GM19099 (cell line): ENCODE data around the gene REG4.

Experiments used
- POLR2A ChIP-seq: IDR thresholded peaks from 3 replicates; pipeline ENCODE4 v1.6.1; 2011; ENCODE audit warnings: low read depth; ENCODE audit not compliant: insufficient read length; ENCODE audit errors: extremely low read depth

The REG4 gene

DNA sequence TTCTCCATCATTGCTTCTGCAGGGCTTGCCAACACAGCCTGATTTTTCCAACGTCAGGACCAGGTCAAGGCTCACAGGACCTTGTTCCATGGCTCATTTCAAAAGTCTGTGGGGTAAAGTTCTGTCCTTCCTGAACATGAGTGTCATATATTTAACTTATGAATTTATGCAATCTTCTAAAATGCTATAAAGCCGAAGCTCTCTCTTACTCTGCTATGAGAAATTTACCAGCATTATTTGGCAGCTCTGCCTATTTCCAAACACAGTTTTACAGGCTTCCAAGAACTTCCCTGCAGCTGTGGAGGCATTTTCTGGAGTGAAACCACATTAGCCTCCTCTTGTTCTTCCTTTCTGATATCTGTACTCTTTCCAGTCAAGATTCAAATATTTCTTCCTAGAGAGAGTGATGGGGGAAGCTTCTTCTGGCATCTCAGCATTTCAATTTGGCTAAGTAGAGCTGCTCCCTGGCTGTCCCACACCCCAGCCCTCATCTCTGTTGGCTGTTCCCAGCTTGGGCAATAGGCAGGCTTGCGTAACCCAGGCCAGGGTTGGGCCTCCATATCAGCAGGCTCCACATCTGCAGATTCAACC lies 27.0 kb downstream of the REG4 start:
- no peak for TF ChIP-seq POLR2A

DNA sequence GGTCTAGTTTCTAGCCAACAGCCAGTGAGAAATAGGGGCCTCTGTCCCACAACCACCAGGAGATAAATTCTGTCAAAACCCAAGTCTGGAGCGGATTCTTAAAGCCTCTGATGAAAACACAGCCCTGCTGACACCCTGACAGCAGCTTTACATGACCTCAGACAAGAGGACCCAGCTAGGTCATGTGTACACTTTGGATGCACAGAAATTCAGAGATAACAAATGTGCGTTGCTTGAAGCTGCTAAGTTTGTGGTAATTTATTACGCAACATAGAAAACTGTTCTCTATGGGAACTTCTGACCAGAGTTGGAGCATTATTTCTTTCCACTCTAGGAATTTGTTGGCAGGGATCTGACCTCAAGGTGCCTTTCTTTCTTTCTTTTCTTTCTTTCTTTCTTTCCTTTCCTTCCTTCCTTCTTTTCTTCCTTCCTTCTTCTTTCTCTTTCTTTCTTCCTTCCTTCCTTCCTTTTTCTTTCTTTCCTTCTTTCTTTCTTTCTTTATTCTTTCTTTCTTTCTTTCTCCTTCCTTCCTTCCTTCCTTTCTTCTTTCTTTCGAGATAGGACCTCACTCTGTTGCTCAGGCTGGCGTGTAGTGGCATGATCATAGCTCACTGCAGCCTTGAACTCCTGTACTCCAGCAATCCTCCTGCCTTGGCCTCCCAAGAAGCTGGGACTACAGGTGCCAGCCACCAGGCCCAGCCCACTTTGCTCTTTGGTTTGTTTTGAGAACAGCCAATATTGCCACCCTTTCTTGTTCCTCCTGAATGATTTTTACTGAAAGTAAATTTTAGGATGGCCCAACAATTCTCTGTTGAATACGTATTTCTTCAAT lies 27.7 kb downstream of the REG4 start:
- no peak for TF ChIP-seq POLR2A

DNA sequence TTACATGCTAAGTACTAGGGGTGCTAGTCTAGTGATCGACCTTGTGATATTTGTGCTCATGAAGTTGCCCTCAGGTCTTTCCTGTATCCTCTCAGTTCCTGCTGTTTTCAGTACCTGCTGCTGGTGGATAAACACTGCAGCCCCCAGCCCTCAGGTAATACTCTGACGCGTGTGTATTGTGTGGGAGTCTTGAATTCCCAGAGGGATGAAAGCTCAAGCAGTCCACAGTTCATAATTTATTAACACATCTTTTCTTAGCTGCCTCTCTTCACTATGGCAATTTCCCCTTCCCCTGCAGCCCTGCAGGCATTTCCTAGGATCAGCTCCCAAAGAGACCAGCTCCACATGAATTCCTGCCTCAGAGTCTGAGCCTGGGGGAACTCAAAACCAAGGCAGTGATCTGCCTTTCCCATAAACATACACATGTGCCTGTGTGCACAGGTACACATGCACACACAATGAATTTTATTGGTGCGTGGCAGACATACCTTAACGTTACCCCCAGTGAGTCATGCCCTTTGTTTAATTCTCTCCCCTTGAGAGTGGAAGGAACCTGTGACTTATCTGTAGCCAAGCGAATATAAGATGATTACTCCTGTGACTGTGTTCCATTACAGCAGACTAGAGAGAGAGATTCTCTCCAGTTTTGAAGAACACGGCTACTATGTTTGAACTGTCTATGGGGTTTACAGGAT lies 28.5 kb downstream of the REG4 start:
- no peak for TF ChIP-seq POLR2A

DNA sequence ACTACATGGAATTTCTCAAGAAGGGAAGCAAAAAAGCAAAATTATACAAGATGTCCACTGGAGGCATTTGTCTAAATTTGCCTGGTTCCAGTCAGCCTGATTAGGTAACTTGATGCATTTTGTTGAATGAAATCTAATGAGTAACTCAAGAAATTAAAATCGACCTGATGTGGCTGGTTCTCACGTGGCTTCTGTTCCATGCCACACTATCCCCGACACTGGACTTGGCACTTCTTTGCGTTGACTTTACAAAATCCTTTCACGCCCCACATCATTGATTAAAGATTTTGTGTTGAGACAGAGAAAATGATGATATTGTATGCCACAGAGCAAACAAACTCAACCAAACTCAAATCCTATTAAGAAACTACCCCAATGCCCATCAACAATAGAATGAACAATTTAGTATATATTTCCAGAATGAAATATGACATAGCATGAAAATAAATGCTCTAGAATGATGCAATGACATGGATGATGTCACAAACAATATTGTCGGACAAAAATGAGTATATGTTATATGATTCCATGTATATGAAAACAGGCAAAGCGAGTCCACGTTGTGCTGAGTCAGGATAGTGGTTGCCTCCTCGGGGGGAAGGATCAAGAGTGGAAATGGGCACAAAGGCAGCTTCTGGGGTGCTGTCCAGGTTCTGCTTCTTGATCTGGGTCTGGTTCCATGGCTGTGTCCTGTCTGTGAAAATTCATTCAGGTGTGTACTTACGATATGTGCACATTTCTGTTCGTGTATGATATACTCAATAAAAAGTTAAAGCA lies 29.6 kb downstream of the REG4 start:
- TF ChIP-seq POLR2A, result no peak

DNA sequence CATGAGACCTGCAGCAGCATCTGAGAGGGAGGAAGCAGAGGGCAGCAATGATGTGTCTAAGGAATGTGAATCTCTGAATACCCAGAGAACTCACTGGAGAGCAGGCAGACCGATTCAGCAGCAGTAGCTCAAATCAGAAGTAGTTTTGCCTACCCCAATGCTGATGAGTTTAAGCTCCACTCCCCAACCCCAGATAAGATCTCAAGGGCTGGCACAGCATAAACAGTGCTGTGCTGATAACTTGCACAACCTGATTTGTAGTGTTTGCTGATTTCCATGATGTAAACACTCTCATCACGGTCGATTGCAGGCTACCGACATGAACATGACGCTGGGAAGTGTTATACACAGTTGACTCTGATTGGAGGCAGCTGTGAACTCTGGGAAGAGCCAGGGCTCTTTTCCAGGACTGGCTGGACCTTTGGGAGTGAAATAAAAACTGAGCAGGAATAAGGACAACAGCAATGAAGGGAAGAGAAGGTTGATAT lies 31.3 kb downstream of the REG4 start:
- TF ChIP-seq POLR2A, result no peak

DNA sequence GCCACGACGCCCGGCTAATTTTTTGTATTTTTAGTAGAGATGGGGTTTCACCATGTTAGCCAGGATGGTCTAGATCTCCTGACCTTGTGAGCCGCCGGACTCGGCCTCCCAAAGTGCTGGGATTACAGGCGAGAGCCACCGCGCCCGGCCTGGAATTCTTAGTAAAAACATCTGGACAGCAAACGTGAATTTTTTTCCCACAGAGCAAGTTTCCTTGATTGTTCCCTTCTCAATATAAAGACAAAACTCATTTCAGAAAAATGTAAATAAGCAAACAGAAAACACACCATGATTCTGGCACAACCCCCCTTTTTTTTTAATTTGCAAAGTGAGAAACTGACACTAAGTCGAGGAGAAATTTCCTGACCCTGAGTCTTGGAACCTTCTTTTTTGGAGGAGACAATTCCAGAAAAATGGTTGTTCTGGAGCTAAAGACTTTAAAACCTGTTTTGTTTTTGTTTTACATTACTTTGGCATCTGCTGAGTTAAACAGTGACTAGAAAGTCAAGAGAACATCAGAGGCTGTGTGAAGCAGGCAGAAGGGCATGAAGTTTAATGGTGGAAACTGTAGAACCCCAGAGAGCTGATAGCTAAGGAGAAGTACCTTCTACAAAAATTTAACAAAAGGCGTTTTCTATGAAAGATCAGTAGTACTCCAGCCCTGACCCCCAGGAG lies 32.2 kb downstream of the REG4 start:
- no peak for TF ChIP-seq POLR2A

DNA sequence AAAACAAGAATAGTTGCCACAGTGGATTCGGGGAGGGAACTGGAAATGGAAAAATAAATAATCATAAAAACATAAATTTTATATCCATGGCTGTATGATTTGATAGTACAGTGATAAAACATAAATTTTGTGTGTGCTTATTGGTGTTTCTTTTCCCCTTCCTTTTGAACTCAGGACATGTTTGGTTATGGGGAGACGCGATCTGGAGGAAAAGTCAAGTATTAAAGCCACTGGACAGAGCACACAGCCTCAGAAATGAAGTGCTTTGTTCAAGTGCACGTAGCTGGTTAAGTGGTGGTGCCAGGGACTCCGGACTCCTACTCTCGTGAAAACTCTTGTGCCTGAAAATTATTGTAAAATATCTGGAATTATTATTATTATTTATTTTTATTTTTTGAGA lies 32.9 kb downstream of the REG4 start:
- TF ChIP-seq POLR2A, result no peak

DNA sequence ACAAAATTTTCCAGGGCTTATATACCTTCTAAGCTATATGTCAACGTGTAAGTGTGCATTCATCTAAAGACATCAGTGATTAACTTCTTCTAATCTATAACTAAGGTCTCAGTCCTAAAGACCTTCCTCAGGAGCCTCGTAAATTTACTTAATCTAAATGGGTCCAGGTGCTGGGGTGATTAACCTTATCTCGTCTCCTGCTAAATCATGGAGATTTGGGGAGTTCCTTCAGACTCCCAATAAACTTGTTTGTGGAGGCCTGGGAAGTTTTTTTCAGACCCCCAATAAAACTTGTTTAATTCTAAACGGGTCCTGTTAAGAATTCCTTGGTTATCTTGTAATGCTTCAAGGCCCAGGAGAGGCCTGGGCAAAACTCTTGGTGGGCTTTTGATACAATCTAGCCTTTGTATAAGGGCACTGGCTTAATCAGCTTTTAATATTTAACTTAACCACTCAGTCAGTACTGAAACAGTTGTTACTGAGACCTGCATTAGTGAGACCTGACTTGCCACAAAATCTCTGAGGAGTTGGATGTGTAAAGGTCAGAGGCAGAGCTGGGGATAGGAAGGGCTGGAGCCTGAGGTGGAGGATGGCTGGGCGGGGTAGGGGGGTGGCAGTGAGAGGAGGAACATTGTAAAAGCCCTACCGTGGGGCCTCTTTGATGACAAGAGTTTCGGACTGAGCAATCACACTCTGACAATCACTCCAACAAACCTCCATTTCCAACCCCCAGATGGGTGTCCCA lies 36.3 kb downstream of the REG4 start:
- TF ChIP-seq POLR2A, result no peak

DNA sequence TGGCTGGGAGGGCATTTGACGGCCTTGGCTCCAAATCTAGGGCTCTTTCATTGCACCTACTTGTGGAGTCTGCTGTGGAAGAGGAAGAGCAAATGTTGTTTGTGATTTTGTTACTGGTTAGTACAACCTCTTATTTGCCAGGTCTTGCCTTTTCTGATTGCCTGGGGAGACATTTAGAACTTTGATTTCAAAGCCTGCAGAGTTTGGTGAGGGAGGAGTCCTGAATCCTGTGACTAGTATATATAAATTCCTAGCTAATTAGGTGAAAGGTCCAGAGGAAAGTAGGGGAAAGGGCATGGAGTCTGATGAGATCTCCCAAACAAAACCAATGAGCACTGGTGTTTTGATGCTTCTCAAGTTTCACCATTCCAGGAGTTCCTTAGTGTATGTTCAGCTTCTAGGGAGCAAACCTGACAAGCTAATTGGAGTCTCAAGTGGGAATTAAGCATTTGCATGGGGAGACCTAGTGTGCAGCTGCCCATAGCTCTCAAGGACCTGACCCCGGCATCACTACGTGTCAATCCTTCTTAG lies 37.5 kb downstream of the REG4 start:
- TF ChIP-seq POLR2A, result no peak

DNA sequence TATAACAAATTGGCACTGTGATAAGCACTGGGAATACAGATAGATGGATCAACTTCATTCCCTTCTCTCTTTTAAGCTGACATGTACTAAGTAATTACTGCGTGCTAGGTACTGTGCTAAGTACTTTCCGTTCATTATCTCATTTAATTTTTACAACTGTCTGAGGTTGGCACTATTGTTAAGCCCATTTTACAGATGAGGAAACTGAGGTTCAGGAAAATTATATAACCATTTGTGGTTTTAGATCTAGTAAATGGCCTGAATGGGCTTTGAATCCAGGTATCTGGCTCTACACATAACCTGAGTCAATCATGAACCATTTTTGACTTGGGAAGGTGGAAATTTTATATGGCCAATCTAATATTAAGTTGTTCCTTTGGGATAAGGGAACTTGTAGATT lies 39.0 kb downstream of the REG4 start:
- TF ChIP-seq POLR2A, result no peak

DNA sequence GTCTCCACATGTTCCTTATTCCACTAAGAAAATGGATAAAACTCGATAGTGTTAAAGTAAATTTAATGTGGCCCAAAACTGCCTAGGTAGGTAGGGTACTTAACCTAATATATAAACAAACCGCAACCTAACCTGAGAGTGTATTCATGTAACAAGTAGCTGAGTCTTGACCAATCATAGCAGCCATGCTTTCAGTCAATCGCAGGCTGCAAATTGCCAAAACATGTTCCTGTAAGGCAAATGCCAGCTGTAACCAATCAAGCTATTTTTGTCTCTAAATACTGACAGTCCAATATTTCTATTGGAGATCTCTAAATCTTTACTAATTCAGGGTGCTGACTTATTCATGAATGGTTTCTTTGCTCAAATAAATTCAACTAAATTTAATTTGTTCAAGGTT lies 39.5 kb downstream of the REG4 start:
- TF ChIP-seq POLR2A, result no peak

DNA sequence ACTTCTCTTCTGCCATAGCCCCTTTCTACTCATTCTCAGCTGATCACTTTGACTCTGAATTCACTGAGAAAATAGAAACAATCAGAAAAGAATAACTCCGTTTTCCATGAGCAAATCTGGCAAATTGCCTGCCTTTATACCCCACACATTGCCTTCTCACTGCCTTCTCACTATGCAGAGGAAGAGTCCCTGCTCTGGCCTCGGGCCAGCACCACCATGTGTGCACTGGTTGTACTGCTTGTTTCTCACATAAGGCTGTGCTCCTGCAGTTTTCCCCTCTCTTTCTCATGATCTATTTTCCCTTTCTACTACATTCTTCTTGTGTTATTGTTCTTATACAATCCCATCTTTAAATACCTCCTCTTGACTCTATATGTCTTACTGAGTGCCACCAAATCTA lies 40.2 kb downstream of the REG4 start:
- TF ChIP-seq POLR2A, result no peak

DNA sequence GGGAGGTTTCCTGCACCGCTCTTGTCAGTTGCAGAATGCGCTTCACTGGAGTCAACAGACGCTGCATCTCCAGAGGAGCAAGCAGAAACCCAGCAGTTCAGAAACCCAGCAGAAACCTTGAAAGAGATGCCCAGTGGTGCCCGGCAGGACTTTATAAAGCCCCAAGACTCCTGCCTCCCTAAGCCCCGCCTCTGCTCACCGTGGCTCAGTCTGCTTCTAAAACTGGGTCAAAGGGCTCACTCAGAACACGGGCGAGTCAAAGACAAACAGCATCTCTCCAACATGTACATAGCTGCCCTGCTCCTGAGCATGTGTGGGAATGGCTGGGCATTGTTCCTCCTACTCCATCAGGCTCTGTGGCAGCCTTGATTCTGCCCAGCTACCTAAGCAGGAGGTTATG lies 42.5 kb downstream of the REG4 start, which contains the start of gene HMGCS2:
TSS of gene HMGCS2 (minus strand) at position 128 of the 400 bp plus-strand sequence. CDS start at position 67, 61 bp downstream.
- no peak for TF ChIP-seq POLR2A

DNA sequence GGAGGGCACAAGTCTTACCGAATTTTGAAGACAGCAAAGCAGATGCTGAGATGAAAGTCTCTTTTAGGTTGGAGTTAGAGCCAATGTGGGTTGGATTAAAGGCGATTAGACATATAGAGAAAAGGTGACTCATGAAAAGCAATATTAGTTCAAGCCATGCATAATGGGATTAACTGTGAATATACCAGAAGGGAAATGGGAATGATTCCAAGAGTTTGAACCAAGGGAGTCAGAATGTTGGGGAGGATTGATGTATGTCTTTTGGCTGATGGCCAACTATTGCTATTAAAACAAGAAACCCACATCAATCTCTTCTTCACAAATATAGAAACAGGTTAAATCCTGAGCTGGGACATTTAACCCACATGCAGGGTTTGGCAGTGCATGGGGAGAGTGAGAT lies 43.8 kb downstream of the REG4 start:
- TF ChIP-seq POLR2A, result no peak

DNA sequence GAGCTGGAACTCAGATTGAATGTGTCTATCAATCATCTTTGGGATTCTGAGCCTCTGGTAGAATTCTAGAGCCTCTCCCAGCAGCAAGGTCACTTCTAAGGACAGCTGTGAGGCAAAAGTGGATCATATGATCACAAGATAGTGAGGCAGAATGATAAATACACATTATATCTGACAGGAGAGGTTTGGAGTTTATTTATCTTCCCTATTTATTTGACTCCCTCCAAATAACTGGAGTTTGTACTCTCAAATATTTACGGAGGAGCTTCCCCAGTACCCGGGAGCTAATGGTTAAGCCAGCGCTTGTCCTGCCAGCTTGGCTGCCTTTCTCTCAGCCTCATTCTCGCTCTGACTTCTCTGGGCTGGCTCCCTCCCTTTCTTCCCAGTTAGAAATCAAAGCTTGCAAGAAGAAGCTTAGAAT lies 44.9 kb downstream of the REG4 start:
- TF ChIP-seq POLR2A, result no peak
